Choroid plexus epithelial cell (primary cell): Measurements from ENCODE around the gene NTM.

Experiments used
- DNase-seq: peaks from one replicate; pipeline ENCODE4 v3.0.0-alpha.2; 2010; ENCODE audit warnings: low read depth
- H3K4me3 ChIP-seq: 2 replicates; pipeline ENCODE4 v1.5.1; 2011; ENCODE audit warnings: low read depth, mild to moderate bottlenecking, control low read depth, low read length, moderate library complexity
- CTCF ChIP-seq: conservative IDR thresholded peaks from 2 replicates; pipeline ENCODE4 v1.5.1; 2011; ENCODE audit warnings: low read depth, mild to moderate bottlenecking, control low read depth, inconsistent platforms, low read length, moderate library complexity

Gene NTM

DNA sequence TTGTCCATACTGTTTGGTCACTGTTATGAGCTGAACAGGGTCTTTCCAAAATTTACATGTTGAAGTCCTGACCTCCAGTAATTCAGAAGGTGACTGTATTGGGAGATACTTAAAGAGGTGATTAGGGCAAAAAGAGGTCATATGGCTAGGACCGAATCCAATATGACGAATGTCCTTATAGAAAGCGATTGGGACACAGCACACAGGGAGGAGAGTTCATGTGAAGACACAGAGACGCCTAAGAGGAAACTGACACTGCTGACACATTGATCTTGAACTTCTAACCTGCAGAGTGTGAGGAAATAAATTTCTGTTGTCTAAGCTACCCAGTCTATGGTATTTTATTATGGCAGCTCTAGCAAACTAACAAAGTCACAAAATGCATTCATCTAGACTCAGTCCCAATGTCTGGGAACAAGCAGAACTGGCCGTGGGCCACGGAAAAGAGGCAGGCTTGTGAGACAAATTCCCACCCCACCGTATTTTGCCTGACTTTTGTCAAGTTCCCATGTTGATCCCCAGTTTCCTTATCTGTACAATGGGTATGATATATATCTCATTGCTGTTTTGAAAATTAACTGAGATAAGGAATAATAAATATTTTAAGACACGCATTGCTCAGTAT, 295.0 kb downstream of the NTM start:
- no peak for DNase-seq
- no peak overlapping the region for H3K4me3 ChIP-seq
- TF ChIP-seq CTCF = no peak

DNA sequence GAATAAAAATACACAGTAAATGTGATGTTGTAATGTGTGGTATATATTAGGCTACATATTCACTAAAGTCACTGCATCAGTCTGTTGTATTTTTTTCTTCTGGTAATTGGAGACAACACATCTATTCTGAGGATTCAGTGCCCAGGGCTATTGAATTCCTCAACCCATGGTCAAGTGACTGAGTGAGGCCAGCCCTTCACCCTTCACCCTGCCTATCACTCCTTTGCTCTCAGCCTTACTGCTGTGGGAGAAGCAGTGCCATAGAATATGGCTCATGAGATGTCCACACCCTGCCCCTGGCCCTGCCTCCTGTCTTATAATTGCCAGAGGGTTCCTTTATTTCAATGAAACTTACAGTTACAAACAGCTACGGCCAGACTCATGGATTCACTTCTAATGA, 295.6 kb downstream of the NTM start:
- TF ChIP-seq CTCF = no peak
- DNase-seq = no peak
- no peak overlapping the region for H3K4me3 ChIP-seq

DNA sequence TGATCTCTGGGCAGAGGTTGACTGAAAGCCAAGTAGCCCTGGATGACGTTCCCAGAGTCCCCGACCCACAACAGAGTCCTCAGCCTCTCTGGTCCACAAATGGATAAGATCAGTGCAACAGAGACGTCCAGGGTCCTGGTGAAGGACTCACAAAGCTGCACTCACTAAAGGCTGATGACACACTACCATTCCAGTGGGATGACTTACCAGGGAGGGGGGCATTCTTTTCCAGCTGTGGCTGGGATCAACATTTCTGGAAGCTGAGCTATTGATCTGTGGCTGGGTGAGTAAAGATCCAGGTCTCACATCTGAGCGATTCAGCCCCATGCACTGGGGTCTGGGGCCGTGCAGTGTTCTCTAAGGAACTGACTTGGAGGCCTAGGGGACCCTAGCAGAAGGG, 296.2 kb downstream of the NTM start:
- DNase-seq = no peak
- TF ChIP-seq CTCF = no peak
- H3K4me3 ChIP-seq = no peak overlapping the region

- no peak overlapping the region for H3K4me3 ChIP-seq
- no peak for DNase-seq
- TF ChIP-seq CTCF = no peak
Measured at GRCh38 chr11:131667566-131667965, 297.2 kb downstream of the NTM start.

GRCh38 chr11:131668500-131669400, 298.3 kb downstream of the NTM start:
- peak; percentile 71 for DNase-seq
- H3K4me3 ChIP-seq = no peak overlapping the region
- peak; percentile 85 for TF ChIP-seq CTCF

DNA sequence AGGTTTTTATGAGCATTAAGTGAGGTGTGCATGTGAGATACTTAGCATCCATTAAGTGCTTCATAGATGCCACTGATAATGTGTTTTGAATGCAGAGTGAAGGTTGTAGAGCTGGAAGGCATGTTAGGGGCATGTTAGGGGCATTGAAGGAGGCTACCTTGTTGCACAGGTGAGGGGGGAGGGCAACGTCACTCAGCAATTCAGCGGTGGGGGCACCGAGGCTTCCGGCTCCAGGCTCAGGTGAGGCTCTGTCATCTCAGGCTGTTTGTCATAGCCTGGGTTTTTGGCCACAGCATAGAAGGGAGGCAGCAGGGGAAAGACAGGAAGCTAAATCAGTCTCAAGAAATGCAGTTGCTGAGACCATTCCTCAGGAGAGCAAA, 299.0 kb downstream of the NTM start:
- no peak for DNase-seq
- H3K4me3 ChIP-seq = no peak overlapping the region
- no peak for TF ChIP-seq CTCF

- TF ChIP-seq CTCF = no peak
- H3K4me3 ChIP-seq = no peak overlapping the region
- no peak for DNase-seq
Measured at GRCh38 chr11:131670876-131671275, 300.5 kb downstream of the NTM start.
